ENCODE results near the gene SRBD1. TPM values are rescaled to one million over a fixed set of nuclear protein-coding genes. Genes with fewer than 3 reads are reported as not detected.

Gene SRBD1
- total and polyA plus RNA-seq, 2 donors (not counting 1 experiment from before 2014, with no cell fraction given) = 9.6 to 18.7 TPM

DNA sequence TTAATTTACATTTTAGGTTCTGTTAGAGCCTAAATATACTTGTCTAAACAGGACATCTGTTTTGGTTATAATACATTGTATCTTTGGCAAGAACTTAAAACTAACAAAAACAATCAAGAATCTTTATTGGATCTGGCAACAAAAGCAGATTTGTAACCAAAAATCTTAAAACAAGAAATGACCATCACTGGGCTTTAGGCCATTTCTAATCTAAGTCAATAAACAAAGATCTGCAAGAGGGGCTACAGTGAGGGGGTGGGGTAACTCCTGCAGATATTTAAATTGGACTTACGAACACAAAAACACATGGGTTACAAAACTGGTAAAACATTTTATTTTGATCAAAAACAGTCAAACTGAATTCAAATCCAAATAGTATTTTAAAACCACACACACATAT, 77.3 kb downstream of the SRBD1 start:
- H3K27ac ChIP-seq (ENCODE audit: insufficient read depth, low read length) = no peak overlapping the region
- no peak overlapping the region for H2AFZ ChIP-seq (ENCODE audit: low read length)
- H3K4me2 ChIP-seq (ENCODE audit: extremely low read depth, insufficient read depth, low read length) = no peak overlapping the region
- no peak for TF ChIP-seq EZH2 (IDR thresholded peaks at IDR 0.05; ENCODE audit: low read length, missing control alignments)
- TF ChIP-seq, protein P1, sequence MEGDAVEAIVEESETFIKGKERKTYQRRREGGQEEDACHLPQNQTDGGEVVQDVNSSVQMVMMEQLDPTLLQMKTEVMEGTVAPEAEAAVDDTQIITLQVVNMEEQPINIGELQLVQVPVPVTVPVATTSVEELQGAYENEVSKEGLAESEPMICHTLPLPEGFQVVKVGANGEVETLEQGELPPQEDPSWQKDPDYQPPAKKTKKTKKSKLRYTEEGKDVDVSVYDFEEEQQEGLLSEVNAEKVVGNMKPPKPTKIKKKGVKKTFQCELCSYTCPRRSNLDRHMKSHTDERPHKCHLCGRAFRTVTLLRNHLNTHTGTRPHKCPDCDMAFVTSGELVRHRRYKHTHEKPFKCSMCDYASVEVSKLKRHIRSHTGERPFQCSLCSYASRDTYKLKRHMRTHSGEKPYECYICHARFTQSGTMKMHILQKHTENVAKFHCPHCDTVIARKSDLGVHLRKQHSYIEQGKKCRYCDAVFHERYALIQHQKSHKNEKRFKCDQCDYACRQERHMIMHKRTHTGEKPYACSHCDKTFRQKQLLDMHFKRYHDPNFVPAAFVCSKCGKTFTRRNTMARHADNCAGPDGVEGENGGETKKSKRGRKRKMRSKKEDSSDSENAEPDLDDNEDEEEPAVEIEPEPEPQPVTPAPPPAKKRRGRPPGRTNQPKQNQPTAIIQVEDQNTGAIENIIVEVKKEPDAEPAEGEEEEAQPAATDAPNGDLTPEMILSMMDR (conservative IDR thresholded peaks at IDR 0.05 in 1 of 2, IDR thresholded peaks at IDR 0.05 in 1 of 2; ENCODE audit: low read depth in 1 of 2, low read length in 2 of 2) = no peak
- DNase-seq (ENCODE audit: low read depth in 2 of 2) = peak; percentile 12 to 89
- no peaks in the 10 kb centered on the region for H3K36me3 ChIP-seq (ENCODE audit: control insufficient read depth, insufficient read depth, low read length)
- H4K20me1 ChIP-seq (ENCODE audit: control insufficient read depth, extremely low read depth, insufficient read depth, low read length) = no peaks in the 10 kb centered on the region
- no peaks in the 10 kb centered on the region for H3K79me2 ChIP-seq (ENCODE audit: control insufficient read depth, insufficient read depth, low read length)
- H3K4me3 ChIP-seq (replicated peaks in 1 of 4; ENCODE audit: control extremely low read depth in 1 of 4, insufficient read depth in 1 of 4, low read depth in 3 of 4, low read length in 4 of 4) = no peak overlapping the region
- H3K4me1 ChIP-seq (ENCODE audit: control insufficient read depth, extremely low read depth, insufficient read depth, low read length) = no peaks in the 10 kb centered on the region
- H3K27me3 ChIP-seq (ENCODE audit: control insufficient read depth, insufficient read depth, low read length) = no peaks in the 10 kb centered on the region
- H3K9me3 ChIP-seq (ENCODE audit: control insufficient read depth, insufficient read depth, low read depth, low read length) = no peaks in the 10 kb centered on the region
- H3K9ac ChIP-seq (ENCODE audit: insufficient read depth, low read length) = no peak overlapping the region

DNA sequence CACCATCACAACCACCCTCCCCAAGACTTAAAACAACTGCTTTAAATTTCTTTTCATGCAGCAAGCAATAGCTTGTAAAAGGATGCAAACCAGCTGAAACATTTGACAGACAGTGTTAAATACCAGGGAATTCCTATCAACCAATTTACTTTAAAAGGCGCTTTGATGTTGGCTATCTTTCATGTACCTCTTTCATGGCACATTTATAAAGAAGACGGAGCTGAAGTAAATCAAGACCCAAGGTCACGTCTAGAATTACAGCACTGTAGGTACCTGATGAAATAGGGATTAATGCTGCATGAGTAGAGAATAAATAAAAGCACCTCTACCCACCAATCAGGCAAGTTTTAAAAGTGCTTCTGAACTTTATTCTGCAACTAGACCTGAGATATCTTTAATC, 78.9 kb downstream of the SRBD1 start:
- TF ChIP-seq, protein P1 (conservative IDR thresholded peaks at IDR 0.05 in 1 of 2, IDR thresholded peaks at IDR 0.05 in 1 of 2; ENCODE audit: low read depth in 1 of 2, low read length in 2 of 2) = no peak
- TF ChIP-seq EZH2 (IDR thresholded peaks at IDR 0.05; ENCODE audit: low read length, missing control alignments) = no peak
- DNase-seq (ENCODE audit: low read depth in 2 of 2) = no peak
- H2AFZ ChIP-seq (ENCODE audit: low read length) = no peak overlapping the region

DNA sequence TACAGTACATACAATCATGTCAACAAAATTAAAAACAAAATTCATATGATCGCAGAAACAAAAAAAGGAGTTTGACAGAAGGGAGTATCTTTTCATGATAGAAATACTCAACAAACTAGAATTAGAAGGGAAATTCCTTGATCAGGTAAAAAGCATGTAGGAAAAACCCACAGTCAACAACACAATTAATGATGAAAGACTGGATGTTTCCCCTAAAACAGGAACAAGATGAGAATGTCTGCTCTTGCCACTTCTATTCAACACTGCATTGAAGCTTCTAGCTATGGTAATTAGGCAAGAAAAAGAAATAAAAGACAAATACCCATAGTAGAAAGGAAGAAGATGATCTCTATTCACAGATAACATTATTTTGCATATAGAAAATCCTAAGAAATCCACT, 87.1 kb downstream of the SRBD1 start:
- H3K27ac ChIP-seq (ENCODE audit: insufficient read depth, low read length) = no peak overlapping the region
- DNase-seq (ENCODE audit: low read depth in 2 of 2) = no peak
- no peaks in the 10 kb centered on the region for H3K36me3 ChIP-seq (ENCODE audit: control insufficient read depth, insufficient read depth, low read length)
- no peak overlapping the region for H3K9ac ChIP-seq (ENCODE audit: insufficient read depth, low read length)
- H3K4me2 ChIP-seq (ENCODE audit: extremely low read depth, insufficient read depth, low read length) = no peak overlapping the region
- H3K27me3 ChIP-seq (ENCODE audit: control insufficient read depth, insufficient read depth, low read length) = no peaks in the 10 kb centered on the region
- H3K79me2 ChIP-seq (ENCODE audit: control insufficient read depth, insufficient read depth, low read length) = no peaks in the 10 kb centered on the region
- H3K4me1 ChIP-seq (ENCODE audit: control insufficient read depth, extremely low read depth, insufficient read depth, low read length) = no peaks in the 10 kb centered on the region
- TF ChIP-seq EZH2 (IDR thresholded peaks at IDR 0.05; ENCODE audit: low read length, missing control alignments) = no peak
- TF ChIP-seq, protein P1 (conservative IDR thresholded peaks at IDR 0.05 in 1 of 2, IDR thresholded peaks at IDR 0.05 in 1 of 2; ENCODE audit: low read depth in 1 of 2, low read length in 2 of 2) = no peak
- H3K4me3 ChIP-seq (replicated peaks in 1 of 4; ENCODE audit: control extremely low read depth in 1 of 4, insufficient read depth in 1 of 4, low read depth in 3 of 4, low read length in 4 of 4) = no peak overlapping the region
- H3K9me3 ChIP-seq (ENCODE audit: control insufficient read depth, insufficient read depth, low read depth, low read length) = no peaks in the 10 kb centered on the region
- H2AFZ ChIP-seq (ENCODE audit: low read length) = no peak overlapping the region
- no peaks in the 10 kb centered on the region for H4K20me1 ChIP-seq (ENCODE audit: control insufficient read depth, extremely low read depth, insufficient read depth, low read length)

More for the DNA sequence above, 78.9 kb downstream of the SRBD1 start:
- no peaks in the 10 kb centered on the region for H3K9me3 ChIP-seq (ENCODE audit: control insufficient read depth, insufficient read depth, low read depth, low read length)
- no peaks in the 10 kb centered on the region for H4K20me1 ChIP-seq (ENCODE audit: control insufficient read depth, extremely low read depth, insufficient read depth, low read length)
- H3K79me2 ChIP-seq (ENCODE audit: control insufficient read depth, insufficient read depth, low read length) = no peaks in the 10 kb centered on the region
- no peaks in the 10 kb centered on the region for H3K36me3 ChIP-seq (ENCODE audit: control insufficient read depth, insufficient read depth, low read length)
- H3K9ac ChIP-seq (ENCODE audit: insufficient read depth, low read length) = no peak overlapping the region
- no peaks in the 10 kb centered on the region for H3K27me3 ChIP-seq (ENCODE audit: control insufficient read depth, insufficient read depth, low read length)
- H3K4me3 ChIP-seq (replicated peaks in 1 of 4; ENCODE audit: control extremely low read depth in 1 of 4, insufficient read depth in 1 of 4, low read depth in 3 of 4, low read length in 4 of 4) = no peak overlapping the region
- no peak overlapping the region for H3K4me2 ChIP-seq (ENCODE audit: extremely low read depth, insufficient read depth, low read length)
- H3K27ac ChIP-seq (ENCODE audit: insufficient read depth, low read length) = no peak overlapping the region
- no peaks in the 10 kb centered on the region for H3K4me1 ChIP-seq (ENCODE audit: control insufficient read depth, extremely low read depth, insufficient read depth, low read length)

Measured in fibroblast of lung (primary cell).